HEK293 (cell line): ENCODE results near the gene NXN.

Experiments used
- BCL6B ChIP-seq: fragments of 450-650 bp; formaldehyde crosslinking; IDR thresholded peaks from 2 replicates; pipeline ENCODE4 v1.5.1; 2017; ENCODE audit warnings: missing biosample characterization, missing genetic modification characterization
- HOXD13 ChIP-seq: sonication (generic); formaldehyde crosslinking; IDR thresholded peaks from 2 replicates; pipeline ENCODE4 v1.8.0; 2022; ENCODE audit warnings: missing genetic modification reagents, borderline replicate concordance
- IKZF3 ChIP-seq: fragments of 450-650 bp; IDR thresholded peaks from 2 replicates; pipeline ENCODE4 v1.5.0; 2018; ENCODE audit warnings: missing biosample characterization, mild to moderate bottlenecking, missing genetic modification characterization, moderate library complexity
- KLF1 ChIP-seq: fragments of 450-650 bp; formaldehyde crosslinking; IDR thresholded peaks from 2 replicates; pipeline ENCODE4 v1.5.1; 2016; ENCODE audit warnings: missing biosample characterization, missing genetic modification characterization
- OSR2 ChIP-seq: fragments of 450-650 bp; formaldehyde crosslinking; IDR thresholded peaks from 2 replicates; pipeline ENCODE4 v1.5.1; 2016; ENCODE audit warnings: missing biosample characterization, missing genetic modification characterization
- OVOL3 ChIP-seq: fragments of 450-650 bp; formaldehyde crosslinking; IDR thresholded peaks from 2 replicates; pipeline ENCODE4 v1.5.1; 2016; ENCODE audit warnings: missing biosample characterization, missing genetic modification characterization
- PRDM1 ChIP-seq: fragments of 450-650 bp; formaldehyde crosslinking; IDR thresholded peaks from 2 replicates; pipeline ENCODE4; 2016; ENCODE audit warnings: missing biosample characterization, missing genetic modification characterization
- REPIN1 ChIP-seq: fragments of 450-650 bp; formaldehyde crosslinking; IDR thresholded peaks from 2 replicates; pipeline ENCODE4 v1.5.1; 2017; ENCODE audit warnings: missing biosample characterization, missing genetic modification characterization, low read depth
- SCRT2 ChIP-seq: fragments of 450-650 bp; formaldehyde crosslinking; IDR thresholded peaks from 2 replicates; pipeline ENCODE4 v1.5.1; 2016; ENCODE audit warnings: missing biosample characterization, missing genetic modification characterization
- WT1 ChIP-seq: fragments of 450-650 bp; formaldehyde crosslinking; IDR thresholded peaks from 2 replicates; pipeline ENCODE4 v1.5.1; 2016; ENCODE audit warnings: missing biosample characterization, missing genetic modification characterization
- ZBTB1 ChIP-seq: fragments of 450-650 bp; formaldehyde crosslinking; IDR thresholded peaks from 2 replicates; pipeline ENCODE4 v1.5.1; 2016; ENCODE audit warnings: missing biosample characterization, missing genetic modification characterization
- ZBTB6 ChIP-seq: fragments of 450-650 bp; formaldehyde crosslinking; IDR thresholded peaks from 2 replicates; pipeline ENCODE4 v1.5.1; 2017; ENCODE audit warnings: missing biosample characterization, missing genetic modification characterization
- ZBTB7A ChIP-seq: fragments of 450-650 bp; formaldehyde crosslinking; IDR thresholded peaks from 2 replicates; pipeline ENCODE4 v1.5.1; 2016; ENCODE audit warnings: low read depth, missing biosample characterization, missing genetic modification characterization
- ZFP3 ChIP-seq: fragments of 450-650 bp; formaldehyde crosslinking; IDR thresholded peaks from 2 replicates; pipeline ENCODE4 v1.5.1; 2016; ENCODE audit warnings: low read depth, missing biosample characterization, missing genetic modification characterization
- ZIC2 ChIP-seq: fragments of 450-650 bp; formaldehyde crosslinking; IDR thresholded peaks from 2 replicates; pipeline ENCODE4 v1.5.1; 2016; ENCODE audit warnings: missing biosample characterization, missing genetic modification characterization
- ZNF114 ChIP-seq: fragments of 450-650 bp; formaldehyde crosslinking; IDR thresholded peaks from 2 replicates; pipeline ENCODE4 v1.5.0; 2017; ENCODE audit warnings: missing biosample characterization, missing genetic modification characterization
- ZNF121 ChIP-seq: fragments of 450-650 bp; formaldehyde crosslinking; IDR thresholded peaks from 2 replicates; pipeline ENCODE4 v1.5.1; 2016; ENCODE audit warnings: missing biosample characterization, missing genetic modification characterization
- ZNF140 ChIP-seq: fragments of 450-650 bp; formaldehyde crosslinking; IDR thresholded peaks from 2 replicates; pipeline ENCODE4 v1.5.1; 2016; ENCODE audit warnings: missing biosample characterization, missing genetic modification characterization
- ZNF146 ChIP-seq: fragments of 450-650 bp; formaldehyde crosslinking; IDR thresholded peaks from 2 replicates; pipeline ENCODE4 v1.5.1; 2016; ENCODE audit warnings: missing biosample characterization, missing genetic modification characterization
- ZNF175 ChIP-seq: fragments of 450-650 bp; formaldehyde crosslinking; IDR thresholded peaks from 2 replicates; pipeline ENCODE4 v1.5.1; 2016; ENCODE audit warnings: missing biosample characterization, missing genetic modification characterization
- ZNF2 ChIP-seq: fragments of 450-650 bp; formaldehyde crosslinking; IDR thresholded peaks from 2 replicates; pipeline ENCODE4 v1.5.1; 2016; ENCODE audit warnings: missing biosample characterization, missing genetic modification characterization
- ZNF223 ChIP-seq: fragments of 450-650 bp; formaldehyde crosslinking; IDR thresholded peaks from 2 replicates; pipeline ENCODE4 v1.5.1; 2016; ENCODE audit warnings: missing biosample characterization, missing genetic modification characterization
- ZNF239 ChIP-seq: fragments of 450-650 bp; formaldehyde crosslinking; IDR thresholded peaks from 2 replicates; pipeline ENCODE4 v1.5.1; 2016; ENCODE audit warnings: missing biosample characterization, missing genetic modification characterization
- ZNF302 ChIP-seq: fragments of 450-650 bp; formaldehyde crosslinking; IDR thresholded peaks from 2 replicates; pipeline ENCODE4 v1.5.1; 2016; ENCODE audit warnings: missing biosample characterization, missing genetic modification characterization, low read depth
- ZNF311 ChIP-seq: fragments of 450-650 bp; formaldehyde crosslinking; IDR thresholded peaks from 2 replicates; pipeline ENCODE4 v1.5.1; 2017; ENCODE audit warnings: missing biosample characterization, missing genetic modification characterization, borderline replicate concordance
- ZNF416 ChIP-seq: fragments of 450-650 bp; formaldehyde crosslinking; IDR thresholded peaks from 2 replicates; pipeline ENCODE4 v1.5.1; 2016; ENCODE audit warnings: missing biosample characterization, missing genetic modification characterization
- ZNF560 ChIP-seq: fragments of 450-650 bp; formaldehyde crosslinking; IDR thresholded peaks from 2 replicates; pipeline ENCODE4 v1.5.1; 2017; ENCODE audit warnings: missing biosample characterization, missing genetic modification characterization, borderline replicate concordance
- ZNF624 ChIP-seq: fragments of 450-650 bp; formaldehyde crosslinking; IDR thresholded peaks from 2 replicates; pipeline ENCODE4 v1.5.1; 2017; ENCODE audit warnings: missing biosample characterization, missing genetic modification characterization
- ZNF629 ChIP-seq: fragments of 450-650 bp; formaldehyde crosslinking; IDR thresholded peaks from 2 replicates; pipeline ENCODE4 v1.5.1; 2017; ENCODE audit warnings: missing biosample characterization, missing genetic modification characterization
- ZNF707 ChIP-seq: fragments of 450-650 bp; formaldehyde crosslinking; IDR thresholded peaks from 2 replicates; pipeline ENCODE4 v1.5.1; 2016; ENCODE audit warnings: missing biosample characterization, missing genetic modification characterization
- ZSCAN23 ChIP-seq: fragments of 450-650 bp; formaldehyde crosslinking; IDR thresholded peaks from 2 replicates; pipeline ENCODE4 v1.5.1; 2016; ENCODE audit warnings: missing biosample characterization, missing genetic modification characterization
- TF ChIP-seq, protein P1 (sequence below): fragments of 450-650 bp; formaldehyde crosslinking; IDR thresholded peaks from 2 replicates; pipeline ENCODE4 v1.5.1; 2017; ENCODE audit warnings: missing biosample characterization, mild to moderate bottlenecking, missing genetic modification characterization, moderate library complexity
- TF ChIP-seq, protein P2 (sequence below): sonication (generic); formaldehyde crosslinking; IDR thresholded peaks from 2 replicates; pipeline ENCODE4 v1.8.1; 2022; ENCODE audit warnings: mild to moderate bottlenecking, moderate library complexity, missing genetic modification reagents
- TF ChIP-seq, protein P3 (sequence below): fragments of 450-650 bp; formaldehyde crosslinking; conservative IDR thresholded peaks from 2 replicates; pipeline ENCODE4 v1.5.1; 2016; ENCODE audit warnings: low read depth, missing biosample characterization, missing genetic modification characterization

NXN gene

DNA sequence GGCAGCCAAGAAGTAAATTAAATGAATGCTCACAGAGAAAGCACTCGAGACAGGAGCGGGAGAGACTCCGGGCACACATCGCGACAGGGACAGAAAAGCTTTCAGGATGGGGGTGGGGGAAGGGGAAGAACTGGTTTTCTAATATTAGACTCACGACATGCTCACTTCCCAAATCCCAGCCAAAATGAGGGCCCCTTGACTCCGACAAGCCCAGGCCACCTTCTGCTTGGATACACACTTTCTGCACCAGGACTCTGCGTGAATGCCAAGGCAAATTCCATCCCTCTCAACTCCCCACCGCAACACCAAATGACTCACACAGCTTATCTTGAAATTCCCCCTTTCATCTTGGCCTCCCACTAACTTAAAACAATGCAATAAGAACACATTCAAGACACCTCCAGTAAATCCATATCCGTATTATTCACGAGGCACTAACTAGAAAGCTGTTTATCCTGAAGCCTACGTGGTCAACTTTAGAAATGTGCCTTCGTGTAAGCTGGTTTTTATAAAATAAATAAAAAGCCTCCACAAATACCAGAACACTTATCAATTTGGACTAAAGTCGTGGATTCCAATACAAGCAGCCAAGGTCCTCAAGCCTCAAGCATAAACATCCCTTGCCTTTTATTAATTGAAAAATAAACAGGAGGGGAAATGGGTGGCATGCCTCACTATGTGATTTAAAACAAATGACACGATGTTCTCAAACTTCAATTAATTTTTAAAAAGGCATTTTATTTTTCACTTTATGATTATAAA lies 46.1 kb downstream of the NXN start (continued):
- no peak for TF ChIP-seq ZNF121 (tag by site-specific recombination)
- no peak for TF ChIP-seq ZNF114 (tag by site-specific recombination)
- no peak for TF ChIP-seq ZNF560
- TF ChIP-seq ZNF302 (tag by site-specific recombination): no peak
- peak; percentile 98 for TF ChIP-seq ZSCAN23 (tag by site-specific recombination)
- TF ChIP-seq ZNF140: no peak
- TF ChIP-seq REPIN1 (tag by site-specific recombination): 0 out of 2 replicates have a peak, but pooled peaks have one; percentile 44
- TF ChIP-seq, protein P1, sequence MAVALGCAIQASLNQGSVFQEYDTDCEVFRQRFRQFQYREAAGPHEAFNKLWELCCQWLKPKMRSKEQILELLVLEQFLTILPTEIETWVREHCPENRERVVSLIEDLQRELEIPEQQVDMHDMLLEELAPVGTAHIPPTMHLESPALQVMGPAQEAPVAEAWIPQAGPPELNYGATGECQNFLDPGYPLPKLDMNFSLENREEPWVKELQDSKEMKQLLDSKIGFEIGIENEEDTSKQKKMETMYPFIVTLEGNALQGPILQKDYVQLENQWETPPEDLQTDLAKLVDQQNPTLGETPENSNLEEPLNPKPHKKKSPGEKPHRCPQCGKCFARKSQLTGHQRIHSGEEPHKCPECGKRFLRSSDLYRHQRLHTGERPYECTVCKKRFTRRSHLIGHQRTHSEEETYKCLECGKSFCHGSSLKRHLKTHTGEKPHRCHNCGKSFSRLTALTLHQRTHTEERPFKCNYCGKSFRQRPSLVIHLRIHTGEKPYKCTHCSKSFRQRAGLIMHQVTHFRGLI (tag by site-specific recombination): peak; percentile 61
- TF ChIP-seq ZNF624: no peak
- TF ChIP-seq ZNF175 (tag by site-specific recombination): no peak
- TF ChIP-seq, protein P2, sequence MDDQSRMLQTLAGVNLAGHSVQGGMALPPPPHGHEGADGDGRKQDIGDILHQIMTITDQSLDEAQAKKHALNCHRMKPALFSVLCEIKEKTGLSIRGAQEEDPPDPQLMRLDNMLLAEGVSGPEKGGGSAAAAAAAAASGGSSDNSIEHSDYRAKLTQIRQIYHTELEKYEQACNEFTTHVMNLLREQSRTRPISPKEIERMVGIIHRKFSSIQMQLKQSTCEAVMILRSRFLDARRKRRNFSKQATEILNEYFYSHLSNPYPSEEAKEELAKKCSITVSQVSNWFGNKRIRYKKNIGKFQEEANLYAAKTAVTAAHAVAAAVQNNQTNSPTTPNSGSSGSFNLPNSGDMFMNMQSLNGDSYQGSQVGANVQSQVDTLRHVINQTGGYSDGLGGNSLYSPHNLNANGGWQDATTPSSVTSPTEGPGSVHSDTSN (CRISPR knock-in tag): no peak
- TF ChIP-seq ZFP3 (tag by site-specific recombination): no peak
- peak; percentile 70; the same call in 1 of the 2 replicates for TF ChIP-seq ZNF2 (tag by site-specific recombination)
- TF ChIP-seq ZNF416 (tag by site-specific recombination): no peak
- TF ChIP-seq BCL6B (tag by site-specific recombination): peak; percentile 75
- TF ChIP-seq ZBTB1: 0 out of 2 replicates have a peak, but pooled peaks have one; percentile 31
- TF ChIP-seq PRDM1: peak; percentile 95
- peak; percentile 39; the same call in 1 of the 2 replicates for TF ChIP-seq KLF1
- TF ChIP-seq ZNF223 (tag by site-specific recombination): no peak
- no peak for TF ChIP-seq ZBTB7A (tag by site-specific recombination)
- TF ChIP-seq, protein P3, sequence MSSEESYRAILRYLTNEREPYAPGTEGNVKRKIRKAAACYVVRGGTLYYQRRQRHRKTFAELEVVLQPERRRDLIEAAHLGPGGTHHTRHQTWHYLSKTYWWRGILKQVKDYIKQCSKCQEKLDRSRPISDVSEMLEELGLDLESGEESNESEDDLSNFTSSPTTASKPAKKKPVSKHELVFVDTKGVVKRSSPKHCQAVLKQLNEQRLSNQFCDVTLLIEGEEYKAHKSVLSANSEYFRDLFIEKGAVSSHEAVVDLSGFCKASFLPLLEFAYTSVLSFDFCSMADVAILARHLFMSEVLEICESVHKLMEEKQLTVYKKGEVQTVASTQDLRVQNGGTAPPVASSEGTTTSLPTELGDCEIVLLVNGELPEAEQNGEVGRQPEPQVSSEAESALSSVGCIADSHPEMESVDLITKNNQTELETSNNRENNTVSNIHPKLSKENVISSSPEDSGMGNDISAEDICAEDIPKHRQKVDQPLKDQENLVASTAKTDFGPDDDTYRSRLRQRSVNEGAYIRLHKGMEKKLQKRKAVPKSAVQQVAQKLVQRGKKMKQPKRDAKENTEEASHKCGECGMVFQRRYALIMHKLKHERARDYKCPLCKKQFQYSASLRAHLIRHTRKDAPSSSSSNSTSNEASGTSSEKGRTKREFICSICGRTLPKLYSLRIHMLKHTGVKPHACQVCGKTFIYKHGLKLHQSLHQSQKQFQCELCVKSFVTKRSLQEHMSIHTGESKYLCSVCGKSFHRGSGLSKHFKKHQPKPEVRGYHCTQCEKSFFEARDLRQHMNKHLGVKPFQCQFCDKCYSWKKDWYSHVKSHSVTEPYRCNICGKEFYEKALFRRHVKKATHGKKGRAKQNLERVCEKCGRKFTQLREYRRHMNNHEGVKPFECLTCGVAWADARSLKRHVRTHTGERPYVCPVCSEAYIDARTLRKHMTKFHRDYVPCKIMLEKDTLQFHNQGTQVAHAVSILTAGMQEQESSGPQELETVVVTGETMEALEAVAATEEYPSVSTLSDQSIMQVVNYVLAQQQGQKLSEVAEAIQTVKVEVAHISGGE: no peak
- no peak for TF ChIP-seq HOXD13
- no peak for TF ChIP-seq ZNF707
- TF ChIP-seq IKZF3 (tag by site-specific recombination): peak; percentile 63
- peak; percentile 93 for TF ChIP-seq WT1 (tag by site-specific recombination)
- no peak for TF ChIP-seq ZBTB6 (tag by site-specific recombination)
- TF ChIP-seq ZNF146: peak; percentile 10
- peak; percentile 91 for TF ChIP-seq ZNF629 (tag by site-specific recombination)
- no peak for TF ChIP-seq ZNF311 (tag by site-specific recombination)
- peak; percentile 98 for TF ChIP-seq ZIC2 (tag by site-specific recombination)
- peak; percentile 86 for TF ChIP-seq OSR2 (tag by site-specific recombination)
- TF ChIP-seq ZNF239 (tag by site-specific recombination): peak; percentile 39; the same call in 1 of the 2 replicates
- TF ChIP-seq SCRT2 (tag by site-specific recombination): no peak; the same call in 1 of the 2 replicates
- 0 out of 2 replicates have a peak, but pooled peaks have one; percentile 55 for TF ChIP-seq OVOL3 (tag by site-specific recombination)
